GM12878 (cell line): ENCODE measurements around the gene B4GALT1. TPM values are rescaled to one million over a fixed set of nuclear protein-coding genes. Genes with fewer than 3 reads are reported as not detected.

Source experiments
- ATAC-seq: fragments of 200-7000 bp; cut with Tn5 transposase; 3 replicates; pipeline ENCODE4 v1.9.1; 2020; ENCODE audit warnings: mild to moderate bottlenecking, moderate library complexity
- BruUV-seq: library from RNA; stranded (reverse); fragments of 400-500 nt; replicated peaks from 2 replicates; lab custom pipeline; 2021; lab: Mats Ljungman, UMichigan
- CTCF ChIA-PET: fragments of 300-600 bp; sonication (Branson Sonifier 250); formaldehyde crosslinking; extraction: SDS; loops from one replicate; lab custom pipeline; 2021; ENCODE audit warnings: inconsistent platforms; lab: Yijun Ruan, JAX
- POLR2A ChIA-PET: fragments of 350-600 bp; formaldehyde crosslinking; extraction: SDS; loops from one replicate; lab custom pipeline; 2021; ENCODE audit warnings: inconsistent platforms; lab: Charles Lee
- RAD21 ChIA-PET: fragments of 300-600 bp; sonication (Branson Sonifier 250); formaldehyde crosslinking; loops from one replicate; lab custom pipeline; 2023; ENCODE audit warnings: antibody characterized with exemption; ENCODE audit not compliant: unreplicated experiment; lab: Charles Lee
- SMC1A ChIA-PET: fragments of 300-600 bp; sonication (Branson Sonifier 250); formaldehyde crosslinking; loops from one replicate; lab custom pipeline; 2023; ENCODE audit not compliant: unreplicated experiment, uncharacterized antibody; lab: Charles Lee
- DNase-seq: peaks from one replicate; pipeline ENCODE4 v3.0.0-alpha.2; 2011; ENCODE audit warnings: low read depth, low spot score
- FAIRE-seq: peaks from 3 replicates; lab custom pipeline; 2011; peaks lifted over from hg19 to GRCh38; lab: Jason Lieb, UNC
- H2AFZ ChIP-seq: 2 replicates; pipeline ENCODE4 v1.6.0; 2011; ENCODE audit warnings: low read depth, low read length, control low read depth; ENCODE audit not compliant: control insufficient read depth
- H3K27ac ChIP-seq: 2 replicates; pipeline ENCODE4 v1.5.1; 2011; ENCODE audit warnings: control low read depth; ENCODE audit not compliant: control insufficient read depth, insufficient read depth
- H3K27me3 ChIP-seq, 2 experiments: replicated peaks in 1 of 2; 2 replicates each; pipeline versions ENCODE4 v1.6.0 to v1.6.1; 2011; ENCODE audit warnings: low read length in 1 of 2; ENCODE audit not compliant: control insufficient read depth in 2 of 2, insufficient read depth in 2 of 2
- H3K36me3 ChIP-seq, 2 experiments: 2 replicates each; pipeline ENCODE4 v1.5.1; 2011; ENCODE audit warnings: low read length in 1 of 2; ENCODE audit not compliant: control insufficient read depth in 2 of 2, insufficient read depth in 2 of 2
- H3K4me1 ChIP-seq: 2 replicates; pipeline ENCODE4 v1.6.1; 2011; ENCODE audit warnings: mild to moderate bottlenecking, low read length, moderate library complexity, mixed read lengths; ENCODE audit not compliant: control insufficient read depth, insufficient read depth
- H3K4me2 ChIP-seq: 2 replicates; pipeline ENCODE4 v1.6.0; 2011; ENCODE audit warnings: control low read depth; ENCODE audit not compliant: control insufficient read depth, insufficient read depth
- H3K4me3 ChIP-seq: fragments of 200-600 bp; sonication (generic); 2 replicates; pipeline ENCODE4 v1.5.1; 2016
- H3K79me2 ChIP-seq: 2 replicates; pipeline ENCODE4 v1.6.0; 2011; ENCODE audit warnings: low read length; ENCODE audit not compliant: control insufficient read depth, insufficient read depth
- H3K9ac ChIP-seq: 2 replicates; pipeline ENCODE4 v1.8.0; 2011; ENCODE audit warnings: low read length, control low read depth, mixed read lengths; ENCODE audit not compliant: control insufficient read depth, insufficient read depth
- H3K9me3 ChIP-seq: replicated peaks from 3 replicates; pipeline ENCODE4 v1.5.1; 2011; ENCODE audit warnings: mild to moderate bottlenecking, low read length; ENCODE audit not compliant: control insufficient read depth, insufficient read depth
- H4K20me1 ChIP-seq: 2 replicates; pipeline ENCODE4 v1.6.0; 2011; ENCODE audit not compliant: control insufficient read depth, insufficient read depth
- BRCA1 ChIP-seq: IDR thresholded peaks from 2 replicates; pipeline ENCODE4 v1.6.1; 2011; ENCODE audit warnings: low read depth, low read length, improper control_type of control experiment
- CBFB ChIP-seq: IDR thresholded peaks from 2 replicates; pipeline ENCODE4 v1.6.1; 2016; ENCODE audit warnings: antibody characterized with exemption, low read depth
- CREB1 ChIP-seq: IDR thresholded peaks from 2 replicates; pipeline ENCODE4 v1.6.1; 2012; ENCODE audit warnings: low read depth, mild to moderate bottlenecking, inconsistent platforms
- EGR1 ChIP-seq, 2 experiments: IDR thresholded peaks; 1 replicate in 1 of 2; 2 replicates in 1 of 2; pipeline ENCODE4 v1.6.1; 2011 to 2012; ENCODE audit warnings: low read depth in 2 of 2, low read length in 2 of 2, borderline replicate concordance in 1 of 2, mild to moderate bottlenecking in 1 of 2, moderate library complexity in 1 of 2
- ETV6 ChIP-seq, 2 experiments: fragments of 450-650 bp in 1 of 2; IDR thresholded peaks in 1 of 2; conservative IDR thresholded peaks in 1 of 2; 2 replicates each; pipeline ENCODE4 v1.6.1; 2014; ENCODE audit warnings: antibody characterized with exemption in 1 of 2, borderline replicate concordance in 1 of 2, low read depth in 1 of 2, mild to moderate bottlenecking in 1 of 2, moderate library complexity in 1 of 2
- GABPA ChIP-seq: IDR thresholded peaks from 2 replicates; pipeline ENCODE4 v1.6.1; 2014; ENCODE audit warnings: antibody characterized with exemption, low read depth, mild to moderate bottlenecking, inconsistent platforms
- HCFC1 ChIP-seq: fragments of 150-350 bp; IDR thresholded peaks from 2 replicates; pipeline ENCODE4 v1.6.1; 2014; ENCODE audit warnings: low read length
- IKZF2 ChIP-seq, 2 experiments: fragments of 450-650 bp; IDR thresholded peaks; 2 replicates each; pipeline ENCODE4 v1.6.1; 2017; ENCODE audit warnings: mild to moderate bottlenecking in 2 of 2, moderate library complexity in 2 of 2
- JUNB ChIP-seq: IDR thresholded peaks from 2 replicates; pipeline ENCODE4 v1.6.1; 2016; ENCODE audit warnings: antibody characterized with exemption, mild to moderate bottlenecking
- NFYA ChIP-seq: IDR thresholded peaks from 2 replicates; pipeline ENCODE4 v1.6.1; 2011; ENCODE audit warnings: low read depth, mild to moderate bottlenecking, low read length, improper control_type of control experiment, borderline replicate concordance
- NR2C1 ChIP-seq: fragments of 450-650 bp; IDR thresholded peaks from 2 replicates; pipeline ENCODE4 v1.6.1; 2017; ENCODE audit warnings: antibody characterized with exemption, mild to moderate bottlenecking, moderate library complexity
- RAD21 ChIP-seq: IDR thresholded peaks from 2 replicates; pipeline ENCODE4 v1.6.1; 2011; ENCODE audit warnings: mild to moderate bottlenecking, low read depth, low read length, moderate library complexity; ENCODE audit not compliant: insufficient read depth
- RAD51 ChIP-seq: fragments of 450-650 bp; IDR thresholded peaks from 2 replicates; pipeline ENCODE4 v1.6.1; 2016; ENCODE audit warnings: moderate library complexity, mild to moderate bottlenecking, inconsistent platforms
- SIN3A ChIP-seq: IDR thresholded peaks from 2 replicates; pipeline ENCODE4 v1.6.1; 2012; ENCODE audit warnings: low read depth, low read length, improper control_type of control experiment
- SPI1 ChIP-seq: IDR thresholded peaks from 2 replicates; pipeline ENCODE4 v1.6.1; 2011; ENCODE audit warnings: low read depth, mild to moderate bottlenecking, low read length, moderate library complexity, borderline replicate concordance; ENCODE audit not compliant: insufficient read depth
- ZNF622 ChIP-seq: fragments of 450-650 bp; IDR thresholded peaks from 2 replicates; pipeline ENCODE4 v1.6.1; 2017; ENCODE audit warnings: mild to moderate bottlenecking, inconsistent platforms
- WGBS: methylation state at CpG from one replicate; pipeline ENCODE4 v1.1.6; 2016; ENCODE audit warnings: low lambda C conversion rate; ENCODE audit not compliant: insufficient replicate concordance, insufficient coverage; ENCODE audit errors: missing lambda C conversion rate; 5-methylcytosine and 5-hydroxymethylcytosine counted together
- in situ Hi-C: fragments of 300-500 bp; cut with MboI; formaldehyde crosslinking; loops from 9 replicates; pipeline ENCODE4 v1.14.3; 2018; ENCODE audit warnings: mixed read lengths
- intact Hi-C: fragments of 100-400 bp; cut with micrococcal nuclease; formaldehyde crosslinking; loops from one replicate; pipeline ENCODE4 v1.14.2; 2022; ENCODE audit not compliant: unreplicated experiment
- polyA plus RNA-seq, 11 experiments: library from polyadenylated mRNA; depleted of rRNA in 4 of 11; unstranded in 6 of 11; stranded (reverse) in 5 of 11; fragments of >200 nt; fragmentation: Nextera tagmentation in 4 of 11; fragmentation: Illumina TruSeq in 1 of 11; extraction: Ambion mirVana in 4 of 11; extraction: Trizol in 1 of 11; gene quantifications; 1 replicate in 1 of 11; 2 replicates in 10 of 11; pipeline versions ENCODE4 v1.2.1 to v1.2.3, GENCODE V29; 2011 to 2016; ENCODE audit warnings: inconsistent platforms in 2 of 11, missing spikeins in 2 of 11, low read depth in 1 of 11
- total RNA-seq, 4 experiments: library from RNA; depleted of rRNA in 3 of 4; stranded (reverse); fragments of >200 nt in 3 of 4; fragmentation: Illumina TruSeq in 1 of 4; extraction: Trizol in 1 of 4; gene quantifications; 2 replicates each; pipeline versions ENCODE4 v1.2.1 to v1.2.3, GENCODE V29; 2013 to 2021
- TF ChIP-seq, protein P1 (sequence below): fragments of 150-350 bp; IDR thresholded peaks from 2 replicates; pipeline ENCODE4 v1.6.1; 2016; ENCODE audit warnings: low read depth, low read length
- TF ChIP-seq, protein P2 (sequence below): fragments of 450-650 bp; IDR thresholded peaks from 2 replicates; pipeline ENCODE4 v1.6.1; 2017; ENCODE audit warnings: mild to moderate bottlenecking, moderate library complexity

The B4GALT1 gene
- total and polyA plus RNA-seq, 10 of the 15 experiments (the other 5 are each of a cell fraction or from before 2014, with no cell fraction given) = 12.7 to 79.0 (median 41.0) TPM

DNA sequence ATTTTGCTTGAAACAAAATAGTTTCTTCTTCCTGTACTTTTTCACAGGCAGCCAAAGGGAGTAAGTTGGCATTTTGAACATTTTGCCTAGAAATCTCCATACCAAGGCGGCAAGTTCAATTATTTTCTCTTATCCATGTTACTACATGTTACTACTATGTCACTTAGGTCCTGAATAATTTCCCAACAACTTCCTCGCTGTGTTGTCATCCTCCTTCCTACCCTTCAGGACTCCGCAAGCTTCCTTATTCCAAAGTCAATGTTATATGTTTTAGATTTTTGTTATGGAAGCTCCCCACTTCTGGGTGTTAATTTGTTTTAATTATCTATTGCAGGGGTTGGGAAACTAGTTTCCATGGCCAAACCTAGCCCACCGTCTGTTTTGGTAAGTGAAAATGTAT is 9.9 kb upstream of the B4GALT1 start:
- DNase-seq = no peak
- in situ Hi-C loops = no loop called here
- Histone ChIP-seq H3K79me2 (no peaks in the 10 kb centered on the region), H3K4me3 (no peak overlapping the region), H3K27ac (no peak overlapping the region), H3K36me3 (no peaks in the 10 kb centered on the region), H3K4me2 (no peak overlapping the region)
- no peak for ATAC-seq
- BruUV-seq = no TSS peak
- RAD21 ChIA-PET = interaction anchor here (0.9 to 1.1 kb wide), 3 partner anchors 25 to 52 kb away, joined by 3 read pairs; no protein-coding TSS in a partner anchor
- 80% methylated on average over 4 of the region's 4 CpGs for WGBS
- SMC1A ChIA-PET = interaction anchor here (0.6 to 2.9 kb wide), 5 partner anchors 8 to 49 kb away, joined by 3 to 19 read pairs (median 3); no protein-coding TSS in a partner anchor
- no peak for FAIRE-seq
- TF ChIP-seq BRCA1 (no peak), CBFB (no peak), RAD51 (no peak), IKZF2 (IDR thresholded peaks at IDR 0.05) (no peak), SPI1 (no peak), ZNF622 (no peak), CREB1 (no peak), ETV6 (conservative IDR thresholded peaks at IDR 0.05 in 1 of 2, IDR thresholded peaks at IDR 0.05 in 1 of 2; ENCODE audit: borderline replicate concordance in 1 of 2, low read depth in 1 of 2) (no peak), SIN3A (no peak), JUNB (no peak), GABPA (no peak), HCFC1 (no peak), NR2C1 (no peak), EGR1 (IDR thresholded peaks at IDR 0.05; ENCODE audit: borderline replicate concordance in 1 of 2, low read depth in 2 of 2, low read length in 2 of 2) (no peak), NFYA (no peak), RAD21 (no peak)
- TF ChIP-seq, protein P1, sequence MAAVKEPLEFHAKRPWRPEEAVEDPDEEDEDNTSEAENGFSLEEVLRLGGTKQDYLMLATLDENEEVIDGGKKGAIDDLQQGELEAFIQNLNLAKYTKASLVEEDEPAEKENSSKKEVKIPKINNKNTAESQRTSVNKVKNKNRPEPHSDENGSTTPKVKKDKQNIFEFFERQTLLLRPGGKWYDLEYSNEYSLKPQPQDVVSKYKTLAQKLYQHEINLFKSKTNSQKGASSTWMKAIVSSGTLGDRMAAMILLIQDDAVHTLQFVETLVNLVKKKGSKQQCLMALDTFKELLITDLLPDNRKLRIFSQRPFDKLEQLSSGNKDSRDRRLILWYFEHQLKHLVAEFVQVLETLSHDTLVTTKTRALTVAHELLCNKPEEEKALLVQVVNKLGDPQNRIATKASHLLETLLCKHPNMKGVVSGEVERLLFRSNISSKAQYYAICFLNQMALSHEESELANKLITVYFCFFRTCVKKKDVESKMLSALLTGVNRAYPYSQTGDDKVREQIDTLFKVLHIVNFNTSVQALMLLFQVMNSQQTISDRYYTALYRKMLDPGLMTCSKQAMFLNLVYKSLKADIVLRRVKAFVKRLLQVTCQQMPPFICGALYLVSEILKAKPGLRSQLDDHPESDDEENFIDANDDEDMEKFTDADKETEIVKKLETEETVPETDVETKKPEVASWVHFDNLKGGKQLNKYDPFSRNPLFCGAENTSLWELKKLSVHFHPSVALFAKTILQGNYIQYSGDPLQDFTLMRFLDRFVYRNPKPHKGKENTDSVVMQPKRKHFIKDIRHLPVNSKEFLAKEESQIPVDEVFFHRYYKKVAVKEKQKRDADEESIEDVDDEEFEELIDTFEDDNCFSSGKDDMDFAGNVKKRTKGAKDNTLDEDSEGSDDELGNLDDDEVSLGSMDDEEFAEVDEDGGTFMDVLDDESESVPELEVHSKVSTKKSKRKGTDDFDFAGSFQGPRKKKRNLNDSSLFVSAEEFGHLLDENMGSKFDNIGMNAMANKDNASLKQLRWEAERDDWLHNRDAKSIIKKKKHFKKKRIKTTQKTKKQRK = no peak
- TF ChIP-seq, protein P2, sequence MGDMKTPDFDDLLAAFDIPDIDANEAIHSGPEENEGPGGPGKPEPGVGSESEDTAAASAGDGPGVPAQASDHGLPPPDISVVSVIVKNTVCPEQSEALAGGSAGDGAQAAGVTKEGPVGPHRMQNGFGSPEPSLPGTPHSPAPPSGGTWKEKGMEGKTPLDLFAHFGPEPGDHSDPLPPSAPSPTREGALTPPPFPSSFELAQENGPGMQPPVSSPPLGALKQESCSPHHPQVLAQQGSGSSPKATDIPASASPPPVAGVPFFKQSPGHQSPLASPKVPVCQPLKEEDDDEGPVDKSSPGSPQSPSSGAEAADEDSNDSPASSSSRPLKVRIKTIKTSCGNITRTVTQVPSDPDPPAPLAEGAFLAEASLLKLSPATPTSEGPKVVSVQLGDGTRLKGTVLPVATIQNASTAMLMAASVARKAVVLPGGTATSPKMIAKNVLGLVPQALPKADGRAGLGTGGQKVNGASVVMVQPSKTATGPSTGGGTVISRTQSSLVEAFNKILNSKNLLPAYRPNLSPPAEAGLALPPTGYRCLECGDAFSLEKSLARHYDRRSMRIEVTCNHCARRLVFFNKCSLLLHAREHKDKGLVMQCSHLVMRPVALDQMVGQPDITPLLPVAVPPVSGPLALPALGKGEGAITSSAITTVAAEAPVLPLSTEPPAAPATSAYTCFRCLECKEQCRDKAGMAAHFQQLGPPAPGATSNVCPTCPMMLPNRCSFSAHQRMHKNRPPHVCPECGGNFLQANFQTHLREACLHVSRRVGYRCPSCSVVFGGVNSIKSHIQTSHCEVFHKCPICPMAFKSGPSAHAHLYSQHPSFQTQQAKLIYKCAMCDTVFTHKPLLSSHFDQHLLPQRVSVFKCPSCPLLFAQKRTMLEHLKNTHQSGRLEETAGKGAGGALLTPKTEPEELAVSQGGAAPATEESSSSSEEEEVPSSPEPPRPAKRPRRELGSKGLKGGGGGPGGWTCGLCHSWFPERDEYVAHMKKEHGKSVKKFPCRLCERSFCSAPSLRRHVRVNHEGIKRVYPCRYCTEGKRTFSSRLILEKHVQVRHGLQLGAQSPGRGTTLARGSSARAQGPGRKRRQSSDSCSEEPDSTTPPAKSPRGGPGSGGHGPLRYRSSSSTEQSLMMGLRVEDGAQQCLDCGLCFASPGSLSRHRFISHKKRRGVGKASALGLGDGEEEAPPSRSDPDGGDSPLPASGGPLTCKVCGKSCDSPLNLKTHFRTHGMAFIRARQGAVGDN = no peak
- TF ChIP-seq, all 136 proteins: peak for 0
- Histone ChIP-seq H3K9me3 (no peaks in the 10 kb centered on the region), H2AFZ (no peak overlapping the region), H3K4me1 (no peaks in the 10 kb centered on the region), H3K9ac (no peak overlapping the region), H4K20me1 (no peaks in the 10 kb centered on the region), H3K27me3 (no peaks in the 10 kb centered on the region)
- POLR2A ChIA-PET = no interaction called here
- CTCF ChIA-PET = interaction anchor here (1.5 to 3.1 kb wide), 2 partner anchors 9 to 49 kb away, joined by 3 to 13 read pairs; partner anchors contain the start of gene B4GALT1
- intact Hi-C loops = no loop called here
